ENCODE results near the gene RNU1-4. TPM values are rescaled to one million over a fixed set of nuclear protein-coding genes. Genes with fewer than 3 reads are reported as not detected.
"Not testable (repeated sequence)": the region's sequence is repeated elsewhere in the genome, so short reads cannot be mapped to it uniquely, and the experiment has no call there.

The RNU1-4 gene
- total and polyA plus RNA-seq, 4 donors = 7,231 to 8,154 TPM; not detected in 2

DNA sequence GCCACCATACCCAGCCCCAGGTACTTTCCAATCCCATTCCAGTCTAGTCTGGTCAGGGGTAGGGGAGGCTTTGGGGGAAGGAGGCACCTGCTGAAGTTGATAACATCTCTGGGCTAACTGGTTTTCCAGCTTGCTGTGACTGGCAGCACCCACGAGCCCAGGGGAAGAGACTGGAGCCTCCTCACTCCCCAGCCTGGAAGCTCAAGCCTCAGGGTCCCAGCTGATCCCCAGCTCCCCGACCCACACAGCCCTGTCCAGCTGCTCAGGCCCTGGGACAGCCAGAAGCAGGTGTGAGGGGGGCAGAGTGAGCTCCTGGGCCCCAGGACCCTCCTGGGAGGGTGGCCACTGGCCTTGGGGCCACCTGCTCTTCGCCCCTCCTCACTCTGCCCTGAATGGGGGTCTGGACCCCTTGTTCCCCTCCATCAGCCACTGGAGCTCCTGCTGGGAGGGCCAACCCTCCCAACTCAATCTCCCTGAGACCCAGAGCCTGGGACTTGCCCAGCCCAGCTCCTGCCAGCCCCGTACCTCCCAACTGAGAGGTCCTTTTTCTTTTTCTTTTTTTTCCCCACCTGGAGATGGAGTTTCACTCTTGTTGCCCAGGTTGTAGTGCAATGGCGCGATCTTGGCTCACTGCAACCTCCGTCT, 23.5 kb upstream of the RNU1-4 start:
- Histone ChIP-seq H3K9me3 (ENCODE audit: control insufficient read depth, low read length) (no peaks in the 10 kb centered on the region), H3K4me1 (ENCODE audit: control insufficient read depth in 1 of 2, insufficient read depth in 2 of 2, low read length in 2 of 2) (no peaks in the 10 kb centered on the region), H3K27me3 (ENCODE audit: control insufficient read depth in 1 of 2, insufficient read depth in 2 of 2, low read length in 1 of 2) (no peaks in the 10 kb centered on the region), H3K27ac (ENCODE audit: low read depth in 1 of 2, low read length in 2 of 2) (no peak overlapping the region), H3K4me3 (ENCODE audit: low read length in 2 of 2) (no peak overlapping the region), H3K36me3 (ENCODE audit: control insufficient read depth in 1 of 2, insufficient read depth in 2 of 2, low read length in 1 of 2) (no peaks in the 10 kb centered on the region)
- intact Hi-C loops (cut with DNase I) = no loop called here
- no peak for ATAC-seq (ENCODE audit: low FRiP score)
- 91 to 92% methylated on average over 7 of the region's 7 CpGs for WGBS, 2 donors
- DNase-seq = peak; percentile 42 to 76

DNA sequence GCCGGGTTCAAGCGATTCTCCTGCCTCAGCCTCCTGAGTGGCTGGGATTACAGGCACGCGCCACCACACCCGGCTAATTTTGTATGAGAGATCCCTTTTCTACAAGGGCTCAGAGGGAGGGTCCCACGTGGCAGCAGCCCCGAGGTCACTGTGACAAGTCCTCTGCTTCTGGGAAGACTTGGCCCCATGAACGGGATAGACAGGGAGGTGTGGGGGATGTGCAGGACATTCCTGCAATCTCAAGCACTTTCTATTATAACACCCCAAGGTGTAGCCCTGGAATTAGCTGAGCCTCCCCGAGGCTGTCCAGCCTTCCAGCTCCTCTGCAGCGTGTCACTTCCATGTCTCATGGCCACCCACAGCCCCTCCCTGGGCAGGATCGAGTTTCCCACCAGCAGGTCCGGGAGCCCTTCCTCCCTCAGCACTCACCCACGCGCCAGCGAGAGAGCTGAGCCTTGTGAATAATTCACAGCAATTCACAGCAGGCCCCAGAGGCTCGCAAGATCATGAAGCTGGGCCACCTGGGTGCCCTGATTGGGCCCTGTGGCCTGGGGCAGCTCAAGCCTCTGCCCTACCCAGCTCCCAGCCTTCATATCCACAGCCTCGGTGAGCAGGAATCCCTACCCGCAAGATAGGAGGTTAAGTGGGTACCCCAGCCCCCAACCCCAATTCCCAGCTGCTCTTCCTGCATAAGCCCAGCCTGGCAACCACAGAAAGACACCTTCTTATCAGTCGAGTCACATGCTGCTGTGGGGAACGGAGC, 22.8 kb upstream of the RNU1-4 start:
- Histone ChIP-seq H3K4me3 (ENCODE audit: low read length in 2 of 2) (no peak overlapping the region), H3K4me1 (ENCODE audit: control insufficient read depth in 1 of 2, insufficient read depth in 2 of 2, low read length in 2 of 2) (no peaks in the 10 kb centered on the region), H3K36me3 (ENCODE audit: control insufficient read depth in 1 of 2, insufficient read depth in 2 of 2, low read length in 1 of 2) (no peaks in the 10 kb centered on the region), H3K9me3 (ENCODE audit: control insufficient read depth, low read length) (no peaks in the 10 kb centered on the region), H3K27ac (ENCODE audit: low read depth in 1 of 2, low read length in 2 of 2) (no peak overlapping the region), H3K27me3 (ENCODE audit: control insufficient read depth in 1 of 2, insufficient read depth in 2 of 2, low read length in 1 of 2) (no peaks in the 10 kb centered on the region)
- intact Hi-C loops (cut with DNase I) = no loop called here
- 73 to 76% methylated on average over 20 of the region's 20 CpGs for WGBS, 2 donors
- peak; percentile 11 for ATAC-seq (ENCODE audit: low FRiP score)
- DNase-seq = peak in 1 of 2 donors; percentile 83

DNA sequence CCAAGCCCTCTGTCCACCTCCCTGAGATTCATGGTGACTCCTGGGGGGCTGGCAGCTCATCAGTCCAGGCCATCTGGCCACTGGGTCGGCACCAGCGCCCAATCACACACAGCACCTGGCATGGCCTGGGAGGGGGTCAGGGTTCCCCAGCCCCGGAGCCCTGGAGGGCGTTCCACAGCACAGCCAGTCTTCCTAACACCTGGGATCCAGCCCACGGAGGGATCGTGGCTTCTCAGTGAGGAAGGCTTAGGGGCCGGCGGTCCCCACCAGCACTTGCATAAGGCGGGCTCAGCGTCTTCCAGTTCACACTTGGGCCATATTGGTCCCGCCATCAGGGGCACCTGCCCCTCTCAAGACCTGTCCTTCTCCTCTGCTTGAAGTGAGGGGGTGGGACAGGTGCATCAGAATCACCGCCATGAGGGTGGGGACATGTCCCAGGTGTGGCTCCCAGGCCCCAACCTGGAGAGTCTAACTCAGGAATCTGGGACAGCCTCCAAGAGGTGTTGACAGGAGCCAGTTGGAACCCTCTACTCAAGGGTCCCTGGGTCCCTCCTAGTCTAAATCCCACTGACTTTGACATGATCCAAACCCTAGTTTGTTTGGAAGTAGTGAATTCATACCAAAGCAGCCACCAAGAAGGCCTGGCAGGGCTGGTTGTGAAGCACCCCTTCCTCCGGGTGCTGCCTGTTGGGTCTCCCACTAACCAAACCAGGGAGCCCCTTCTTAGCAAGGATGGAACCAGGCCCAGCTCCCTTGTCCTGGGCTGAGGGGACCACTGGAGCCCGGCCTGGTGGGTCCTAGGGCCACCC, 22.0 kb upstream of the RNU1-4 start:
- WGBS, 2 donors = 94 to 95% methylated on average over 14 of the region's 14 CpGs
- intact Hi-C loops (cut with DNase I); H3K9me3 ChIP-seq (ENCODE audit: control insufficient read depth, low read length); H3K4me1 ChIP-seq (ENCODE audit: control insufficient read depth in 1 of 2, insufficient read depth in 2 of 2, low read length in 2 of 2); H3K36me3 ChIP-seq (ENCODE audit: control insufficient read depth in 1 of 2, insufficient read depth in 2 of 2, low read length in 1 of 2); H3K27me3 ChIP-seq (ENCODE audit: control insufficient read depth in 1 of 2, insufficient read depth in 2 of 2, low read length in 1 of 2); H3K27ac ChIP-seq (ENCODE audit: low read depth in 1 of 2, low read length in 2 of 2); H3K4me3 ChIP-seq (ENCODE audit: low read length in 2 of 2): not testable (repeated sequence)
- ATAC-seq (ENCODE audit: low FRiP score) (peak; percentile 30), DNase-seq (peak in 1 of 2 donors; percentile 79)

DNA sequence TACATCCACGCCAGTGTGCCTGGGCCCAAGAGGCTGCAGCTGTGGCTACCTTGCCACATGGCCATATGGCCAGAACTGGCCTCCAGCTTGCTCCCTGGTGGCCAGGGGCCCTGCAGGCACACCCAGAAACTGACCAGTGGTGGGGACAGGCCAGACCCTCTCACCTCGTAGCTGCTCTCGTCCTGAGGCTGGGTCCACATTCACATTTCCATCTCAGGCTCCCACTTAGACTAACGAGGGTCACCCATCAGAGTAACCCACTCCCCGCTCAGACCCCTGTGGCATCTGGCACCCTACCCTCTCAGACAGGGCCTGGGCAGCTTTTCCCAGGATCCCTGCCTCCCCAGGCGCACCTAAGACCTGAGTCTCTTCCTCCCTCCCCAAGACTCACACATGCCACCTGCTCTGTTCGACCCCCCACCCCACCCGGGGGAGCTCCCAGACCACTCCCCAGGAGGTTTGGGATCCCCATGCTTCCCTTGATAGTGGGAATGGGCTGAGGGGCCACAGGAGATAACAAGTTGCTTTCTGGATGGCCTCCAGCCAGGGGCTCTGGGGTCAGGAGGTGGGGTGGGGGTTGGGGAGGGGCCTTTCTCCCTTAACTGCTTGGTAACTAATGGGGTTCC, 21.3 kb upstream of the RNU1-4 start:
- Histone ChIP-seq H3K27me3 (ENCODE audit: control insufficient read depth in 1 of 2, insufficient read depth in 2 of 2, low read length in 1 of 2) (no peaks in the 10 kb centered on the region), H3K27ac (ENCODE audit: low read depth in 1 of 2, low read length in 2 of 2) (no peak overlapping the region), H3K36me3 (ENCODE audit: control insufficient read depth in 1 of 2, insufficient read depth in 2 of 2, low read length in 1 of 2) (no peaks in the 10 kb centered on the region), H3K9me3 (ENCODE audit: control insufficient read depth, low read length) (no peaks in the 10 kb centered on the region), H3K4me3 (ENCODE audit: low read length in 2 of 2) (no peak overlapping the region), H3K4me1 (ENCODE audit: control insufficient read depth in 1 of 2, insufficient read depth in 2 of 2, low read length in 2 of 2) (no peaks in the 10 kb centered on the region)
- intact Hi-C loops (cut with DNase I) = no loop called here
- peak; percentile 11 for ATAC-seq (ENCODE audit: low FRiP score)
- 94 to 95% methylated on average over 8 of the region's 8 CpGs for WGBS, 2 donors
- DNase-seq = peak in 1 of 2 donors; percentile 78

DNA sequence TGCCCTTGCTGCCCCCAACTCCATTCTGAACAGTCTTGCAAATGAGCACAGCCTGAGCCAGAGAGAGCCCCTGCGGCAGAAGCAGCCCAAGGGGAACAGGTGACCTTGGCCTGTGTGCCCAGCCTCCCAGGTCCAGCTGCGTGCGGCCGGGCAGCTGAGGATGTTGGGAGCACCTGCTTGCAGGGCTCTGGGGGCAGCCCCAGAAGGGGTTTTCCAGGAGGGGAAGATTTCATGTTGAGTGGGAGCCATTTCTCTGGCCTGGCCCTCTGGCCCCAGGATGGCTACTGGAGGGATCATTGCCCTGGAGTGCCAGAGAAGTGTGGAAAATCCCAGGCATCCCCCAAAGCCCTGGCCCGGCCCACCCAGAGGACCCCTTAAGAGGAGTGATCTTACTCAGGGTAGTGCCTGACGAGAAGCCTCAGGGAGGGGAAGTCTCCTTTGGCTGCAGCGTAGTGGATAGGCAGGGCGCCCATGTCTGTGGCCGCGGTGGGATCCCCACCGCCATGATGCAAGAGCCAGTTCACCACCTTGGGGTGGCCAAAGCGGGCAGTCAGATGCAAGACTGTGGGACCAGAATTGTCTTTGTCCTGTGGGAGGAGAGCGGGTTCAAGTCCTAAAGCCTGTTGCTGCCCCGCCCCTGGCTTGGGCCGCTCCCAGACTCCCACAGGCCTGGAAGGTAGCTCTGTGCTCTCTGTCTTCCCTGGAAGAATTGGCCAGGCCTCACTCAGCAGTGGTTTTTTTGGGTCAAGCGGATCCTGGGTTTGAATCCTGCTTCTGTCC, 20.6 kb upstream of the RNU1-4 start:
- WGBS, 2 donors = 94 to 95% methylated on average over 16 of the region's 16 CpGs
- H3K4me1 ChIP-seq (ENCODE audit: control insufficient read depth in 1 of 2, insufficient read depth in 2 of 2, low read length in 2 of 2) = no peaks in the 10 kb centered on the region
- DNase-seq (peak in 1 of 2 donors; percentile 78), ATAC-seq (ENCODE audit: low FRiP score) (no peak)
- H3K27ac ChIP-seq (ENCODE audit: low read depth in 1 of 2, low read length in 2 of 2) = no peak overlapping the region
- intact Hi-C loops (cut with DNase I) = no loop called here
- no peaks in the 10 kb centered on the region for H3K9me3 ChIP-seq (ENCODE audit: control insufficient read depth, low read length)
- no peak overlapping the region for H3K4me3 ChIP-seq (ENCODE audit: low read length in 2 of 2)
- H3K36me3 ChIP-seq (ENCODE audit: control insufficient read depth in 1 of 2, insufficient read depth in 2 of 2, low read length in 1 of 2) = no peaks in the 10 kb centered on the region
- H3K27me3 ChIP-seq (ENCODE audit: control insufficient read depth in 1 of 2, insufficient read depth in 2 of 2, low read length in 1 of 2) = no peaks in the 10 kb centered on the region

DNA sequence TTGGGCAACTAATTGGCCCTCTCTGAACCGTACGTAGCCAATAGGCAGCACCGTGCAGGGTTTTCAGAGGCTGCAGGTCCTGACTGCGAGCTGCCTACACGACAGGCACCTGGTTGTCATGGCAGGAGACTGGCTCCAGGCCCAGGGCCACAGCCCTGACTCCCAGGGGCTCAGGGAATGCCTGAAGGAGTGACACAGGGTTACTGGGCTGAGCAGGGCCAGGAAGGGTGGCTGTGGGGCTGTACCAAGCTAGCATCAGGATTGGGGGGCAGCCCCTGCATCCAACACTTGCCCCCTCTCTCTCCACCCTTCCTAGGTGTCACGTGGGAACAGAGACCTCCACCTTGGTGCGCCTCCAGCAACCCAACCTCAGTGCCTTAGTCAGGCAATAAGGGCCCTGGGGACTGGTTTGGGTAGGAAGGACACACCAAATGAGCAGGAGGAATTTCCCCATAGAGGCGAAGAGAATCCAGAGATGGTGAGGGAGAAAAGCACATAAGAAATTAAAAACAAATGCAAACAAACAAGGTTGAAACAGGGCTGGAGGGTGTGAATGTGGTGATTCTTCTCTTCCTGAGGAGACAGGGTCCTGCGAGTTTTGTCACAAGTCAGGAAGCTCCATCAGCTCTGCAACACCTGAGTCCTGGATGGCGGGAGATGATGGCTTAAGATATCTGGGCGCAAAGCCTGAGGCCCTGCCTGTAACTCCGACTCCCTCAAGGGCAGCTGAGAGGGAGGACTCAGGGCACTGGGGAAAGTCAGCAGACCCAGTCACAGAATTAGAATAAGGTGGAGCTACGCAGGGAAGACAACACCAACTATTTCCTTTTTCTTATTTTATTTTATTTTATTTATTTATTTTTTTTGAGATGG, 19.7 kb upstream of the RNU1-4 start:
- H3K27ac ChIP-seq (ENCODE audit: low read depth in 1 of 2, low read length in 2 of 2) = no peak overlapping the region
- no peaks in the 10 kb centered on the region for H3K4me1 ChIP-seq (ENCODE audit: control insufficient read depth in 1 of 2, insufficient read depth in 2 of 2, low read length in 2 of 2)
- peak; percentile 34 to 74 for DNase-seq
- no peaks in the 10 kb centered on the region for H3K36me3 ChIP-seq (ENCODE audit: control insufficient read depth in 1 of 2, insufficient read depth in 2 of 2, low read length in 1 of 2)
- 90 to 93% methylated on average over 13 of the region's 13 CpGs for WGBS, 2 donors
- no peak for ATAC-seq (ENCODE audit: low FRiP score)
- H3K27me3 ChIP-seq (ENCODE audit: control insufficient read depth in 1 of 2, insufficient read depth in 2 of 2, low read length in 1 of 2) = no peaks in the 10 kb centered on the region
- no peak overlapping the region for H3K4me3 ChIP-seq (ENCODE audit: low read length in 2 of 2)
- no peaks in the 10 kb centered on the region for H3K9me3 ChIP-seq (ENCODE audit: control insufficient read depth, low read length)
- intact Hi-C loops (cut with DNase I) = no loop called here

DNA sequence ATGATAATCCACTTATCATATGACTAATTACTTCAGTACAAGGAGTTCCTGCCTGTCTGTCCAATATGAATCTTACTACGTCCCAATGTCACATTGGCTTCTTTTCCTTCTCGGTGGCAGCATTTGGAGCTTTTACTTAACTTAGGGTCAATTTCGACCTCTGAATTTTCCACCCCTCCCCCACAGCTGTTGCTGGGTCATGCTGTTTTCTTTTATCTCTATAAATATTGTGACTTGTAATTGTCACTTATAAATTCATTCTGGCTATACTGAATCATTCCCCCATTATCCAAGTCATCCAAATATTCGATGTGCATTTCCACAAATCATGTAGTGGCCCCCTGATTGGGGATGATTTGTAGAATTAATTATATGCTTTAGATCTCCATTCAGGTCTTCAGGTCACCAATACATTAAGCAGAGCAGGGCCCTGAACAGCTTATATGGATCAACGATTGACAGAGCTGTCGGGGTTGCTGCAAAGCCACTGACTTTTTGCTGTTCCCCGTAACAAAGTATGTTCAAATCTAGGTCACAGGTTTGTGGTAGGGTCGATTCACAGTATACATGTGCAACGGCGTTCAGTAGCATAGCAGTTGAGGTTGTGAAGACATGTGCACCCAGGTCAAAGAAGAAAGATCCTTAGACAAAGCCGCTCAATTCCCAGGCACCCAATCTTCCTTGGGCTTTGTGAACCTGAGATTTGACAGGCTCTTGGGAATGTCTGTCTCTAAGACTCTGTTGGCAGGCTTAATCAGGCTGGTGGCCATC, 18.3 kb upstream of the RNU1-4 start:
- ATAC-seq (ENCODE audit: low FRiP score) (no peak), DNase-seq (peak; percentile 9 to 56)
- no peak overlapping the region for H3K27ac ChIP-seq (ENCODE audit: low read depth in 1 of 2, low read length in 2 of 2)
- intact Hi-C loops (cut with DNase I) = no loop called here
- H3K4me1 ChIP-seq (ENCODE audit: control insufficient read depth in 1 of 2, insufficient read depth in 2 of 2, low read length in 2 of 2) = no peaks in the 10 kb centered on the region
- no peaks in the 10 kb centered on the region for H3K9me3 ChIP-seq (ENCODE audit: control insufficient read depth, low read length)
- no peak overlapping the region for H3K4me3 ChIP-seq (ENCODE audit: low read length in 2 of 2)
- H3K36me3 ChIP-seq (ENCODE audit: control insufficient read depth in 1 of 2, insufficient read depth in 2 of 2, low read length in 1 of 2) = no peaks in the 10 kb centered on the region
- no peaks in the 10 kb centered on the region for H3K27me3 ChIP-seq (ENCODE audit: control insufficient read depth in 1 of 2, insufficient read depth in 2 of 2, low read length in 1 of 2)
- WGBS, 2 donors = 81% methylated on average over 11 of the region's 11 CpGs
